HCT116 (cell line): Measurements from ENCODE around the gene E2F6. TPM values are rescaled to one million over a fixed set of nuclear protein-coding genes. Genes with fewer than 3 reads are reported as not detected.

Experiments
- ATAC-seq: fragments of 200-7000 bp; cut with Tn5 transposase; 2 replicates; pipeline ENCODE4 v1.9.1; 2020; ENCODE audit warnings: mild to moderate bottlenecking, moderate library complexity
- BruUV-seq: library from RNA; stranded (reverse); fragments of 400-500 nt; replicated peaks from 2 replicates; lab custom pipeline; 2021; lab: Mats Ljungman, UMichigan
- CTCF ChIA-PET: fragments of 300-600 bp; sonication (Branson Sonifier 250); formaldehyde crosslinking; loops from one replicate; lab custom pipeline; 2021; ENCODE audit warnings: antibody characterized with exemption; lab: Charles Lee
- POLR2A ChIA-PET: fragments of 300-600, 350-600 bp; sonication (Branson Sonifier 250); formaldehyde crosslinking; loops from one replicate; lab custom pipeline; 2021; ENCODE audit warnings: antibody characterized with exemption; lab: Charles Lee
- RAD21 ChIA-PET, 2 experiments: fragments of 300-600 bp; sonication (Branson Sonifier 250); formaldehyde crosslinking; loops; one replicate each; lab custom pipeline; 2023; ENCODE audit warnings: low total read pairs in 2 of 2; ENCODE audit not compliant: uncharacterized antibody in 2 of 2, unreplicated experiment in 2 of 2, low non-redundant PET in 1 of 2; lab: Charles Lee
- DNase-seq: peaks from one replicate; pipeline ENCODE4 v3.0.0-alpha.2; 2010; ENCODE audit warnings: low read depth, low spot score
- H2AFZ ChIP-seq: fragments of 200-600 bp; shearing (Covaris generic), sonication (generic); 2 replicates; pipeline ENCODE4 v1.6.1; 2017; ENCODE audit warnings: low read depth, mixed run types, mixed read lengths, antibody characterized with exemption, low read length; ENCODE audit not compliant: poor library complexity, severe bottlenecking
- H3K27ac ChIP-seq: 2 replicates; pipeline ENCODE4 v1.5.1; 2012; ENCODE audit warnings: low read depth, low read length
- H3K27me3 ChIP-seq: fragments of 200-600 bp; sonication (generic); 2 replicates; pipeline ENCODE4 v1.6.1; 2016; ENCODE audit warnings: mixed run types, low read length, mixed read lengths; ENCODE audit not compliant: insufficient read depth
- H3K36me3 ChIP-seq, 2 experiments: fragments of 200-500 bp in 1 of 2; fragments of 200-600 bp in 1 of 2; sonication (Bioruptor generic) in 1 of 2; sonication (generic) in 1 of 2; 2 replicates each; pipeline versions ENCODE4 v1.5.1 to v1.6.1; 2014 to 2016; ENCODE audit warnings: low read length in 2 of 2, inconsistent platforms in 1 of 2, mixed read lengths in 1 of 2, mixed run types in 1 of 2; ENCODE audit not compliant: insufficient read depth in 2 of 2, control insufficient read depth in 1 of 2
- H3K4me1 ChIP-seq, 2 experiments: fragments of 200-600 bp in 1 of 2; sonication (generic) in 1 of 2; 2 replicates each; pipeline versions ENCODE4 v1.5.1 to v1.6.1; 2012 to 2017; ENCODE audit warnings: low read length in 2 of 2, inconsistent platforms in 1 of 2, mild to moderate bottlenecking in 1 of 2, mixed read lengths in 1 of 2, mixed run types in 1 of 2, moderate library complexity in 1 of 2; ENCODE audit not compliant: insufficient read depth in 2 of 2, control insufficient read depth in 1 of 2
- H3K4me2 ChIP-seq: fragments of 200-600 bp; sonication (generic); 2 replicates; pipeline ENCODE4 v1.6.1; 2017; ENCODE audit warnings: mixed run types, low read length, mixed read lengths
- H3K4me3 ChIP-seq, 2 experiments: fragments of 200-600 bp in 1 of 2; sonication (generic) in 1 of 2; replicated peaks in 1 of 2; 2 replicates each; pipeline ENCODE4 v1.5.1; 2011 to 2016; ENCODE audit warnings: low read length in 2 of 2, control low read depth in 1 of 2, low read depth in 1 of 2, mild to moderate bottlenecking in 1 of 2, mixed read lengths in 1 of 2, mixed run types in 1 of 2
- H3K79me2 ChIP-seq: fragments of 200-600 bp; sonication (generic); 2 replicates; pipeline ENCODE4 v1.6.1; 2017; ENCODE audit warnings: mild to moderate bottlenecking, mixed run types, low read length, moderate library complexity, mixed read lengths; ENCODE audit not compliant: insufficient read depth
- H3K9ac ChIP-seq: fragments of 200-600 bp; sonication (generic); 2 replicates; pipeline ENCODE4 v1.6.1; 2016; ENCODE audit warnings: low read length, mixed read lengths
- H3K9me2 ChIP-seq: fragments of 200-600 bp; sonication (generic), shearing (Covaris generic); 2 replicates; pipeline ENCODE4 v1.6.1; 2017; ENCODE audit warnings: mixed run types, mild to moderate bottlenecking, moderate library complexity; ENCODE audit not compliant: insufficient read depth
- H3K9me3 ChIP-seq, 2 experiments: fragments of 200-500 bp in 1 of 2; fragments of 200-600 bp in 1 of 2; sonication (Bioruptor generic) in 1 of 2; sonication (generic) in 1 of 2; 2 replicates each; pipeline ENCODE4 v1.6.1; 2014 to 2017; ENCODE audit warnings: low read length in 2 of 2, mixed read lengths in 2 of 2, inconsistent platforms in 1 of 2, low read depth in 1 of 2, mild to moderate bottlenecking in 1 of 2, mixed run types in 1 of 2, moderate library complexity in 1 of 2; ENCODE audit not compliant: control insufficient read depth in 1 of 2, insufficient read depth in 1 of 2
- H4K20me1 ChIP-seq: fragments of 200-600 bp; sonication (generic), shearing (Covaris generic); 2 replicates; pipeline ENCODE4 v1.6.1; 2017; ENCODE audit warnings: mixed run types, mild to moderate bottlenecking, moderate library complexity; ENCODE audit not compliant: insufficient read depth
- CBX3 ChIP-seq: IDR thresholded peaks from 2 replicates; pipeline ENCODE4 v1.6.1; 2012; ENCODE audit warnings: low read depth
- CTCF ChIP-seq, 3 experiments: fragments of 200-600 bp in 1 of 3; sonication (generic) in 1 of 3; IDR thresholded peaks in 2 of 3; conservative IDR thresholded peaks in 1 of 3; 2 replicates each; pipeline ENCODE4 v1.5.1; 2012 to 2017; ENCODE audit warnings: low read depth in 2 of 3, low read length in 2 of 3, antibody characterized with exemption in 1 of 3, borderline replicate concordance in 1 of 3, control low read depth in 1 of 3, mild to moderate bottlenecking in 1 of 3, mixed read lengths in 1 of 3, mixed run types in 1 of 3, moderate library complexity in 1 of 3; ENCODE audit not compliant: insufficient read depth in 1 of 3
- JUND ChIP-seq: IDR thresholded peaks from 2 replicates; pipeline ENCODE4 v1.6.1; 2012
- MAX ChIP-seq: IDR thresholded peaks from 2 replicates; pipeline ENCODE4 v1.6.1; 2012
- RAD21 ChIP-seq: IDR thresholded peaks from 2 replicates; pipeline ENCODE4 v1.6.1; 2012; ENCODE audit warnings: low read depth, mild to moderate bottlenecking
- REST ChIP-seq: IDR thresholded peaks from 2 replicates; pipeline ENCODE4 v1.6.1; 2012; ENCODE audit warnings: low read depth
- SIN3A ChIP-seq: IDR thresholded peaks from 2 replicates; pipeline ENCODE4 v1.6.1; 2012; ENCODE audit warnings: low read depth
- SP1 ChIP-seq: IDR thresholded peaks from 2 replicates; pipeline ENCODE4 v1.6.1; 2012; ENCODE audit warnings: low read depth
- SRF ChIP-seq: IDR thresholded peaks from 2 replicates; pipeline ENCODE4 v1.6.1; 2012; ENCODE audit warnings: low read depth
- ZBTB33 ChIP-seq: IDR thresholded peaks from 2 replicates; pipeline ENCODE4 v1.6.1; 2011; ENCODE audit warnings: mild to moderate bottlenecking, low read length, moderate library complexity; ENCODE audit not compliant: insufficient replicate concordance; ENCODE audit errors: extremely low read depth
- ZFX ChIP-seq: fragments of 450-650 bp; IDR thresholded peaks from 2 replicates; pipeline ENCODE4 v1.6.1; 2017
- intact Hi-C: fragments of 100-400 bp; cut with micrococcal nuclease; formaldehyde crosslinking; loops from 2 replicates; pipeline ENCODE4 v1.10.0; 2022
- total RNA-seq: library from RNA; stranded (reverse); gene quantifications from one replicate; pipeline ENCODE4 v1.2.1, GENCODE V29; 2021; ENCODE audit not compliant: unreplicated experiment

Gene E2F6
- total RNA-seq, 1 experiment from 2014 or later, result 22.8 TPM

- TF ChIP-seq SIN3A (no peak), SRF (no peak), ZFX (no peak), JUND (no peak), ZBTB33 (no peak), MAX (no peak)
- Histone ChIP-seq H3K27ac (no peak overlapping the region), H3K4me2 (no peak overlapping the region), H3K4me1 (peaks cover 0 to 9% of the 10 kb centered on the region in 2 experiments; a peak in 1 of 4 replicates), H3K79me2 (no peaks in the 10 kb centered on the region), H3K9ac (no peak overlapping the region), H3K9me2 (no peaks in the 10 kb centered on the region), H3K4me3 (no peak overlapping the region), H3K27me3 (no peaks in the 10 kb centered on the region), H3K36me3 (no peaks in the 10 kb centered on the region), H3K9me3 (no peaks in the 10 kb centered on the region), H4K20me1 (no peaks in the 10 kb centered on the region), H2AFZ (no peak overlapping the region)
- no TSS peak for BruUV-seq
- CTCF ChIA-PET, result no interaction called here
- RAD21 ChIA-PET, result no interaction called here
- no peak for ATAC-seq
- DNase-seq, result no peak
- intact Hi-C loops, result no loop called here
- POLR2A ChIA-PET, result interaction anchor here (0.6 kb wide), 1 partner anchor 15 kb away, joined by 3 read pairs; no protein-coding TSS in a partner anchor
Observed at GRCh38 chr2:11399438-11399762, 66.6 kb downstream of the E2F6 start.

GRCh38 chr2:11398750-11399437 lies 67.1 kb downstream of the E2F6 start:
- Histone ChIP-seq H4K20me1 (no peaks in the 10 kb centered on the region), H3K36me3 (no peaks in the 10 kb centered on the region), H3K4me3 (no peak overlapping the region), H3K9me2 (no peaks in the 10 kb centered on the region), H3K4me2 (no peak overlapping the region), H2AFZ (no peak overlapping the region), H3K9ac (no peak overlapping the region), H3K27me3 (no peaks in the 10 kb centered on the region), H3K79me2 (no peaks in the 10 kb centered on the region), H3K9me3 (no peaks in the 10 kb centered on the region), H3K4me1 (peaks cover 0 to 5% of the 10 kb centered on the region in 2 experiments; a peak in 1 of 4 replicates), H3K27ac (no peak overlapping the region)
- ATAC-seq, result no peak
- RAD21 ChIA-PET, result no interaction called here
- POLR2A ChIA-PET, result interaction anchor here (0.6 kb wide), 1 partner anchor 15 kb away, joined by 3 read pairs; no protein-coding TSS in a partner anchor
- no peak for DNase-seq
- no TSS peak for BruUV-seq
- intact Hi-C loops, result no loop called here
- CTCF ChIA-PET, result no interaction called here
- no peak for TF ChIP-seq CBX3
- no peak for TF ChIP-seq MAX
- no peak for TF ChIP-seq RAD21
- no peak for TF ChIP-seq CTCF (IDR thresholded peaks at IDR 0.05 in 2 of 3, conservative IDR thresholded peaks at IDR 0.05 in 1 of 3; ENCODE audit: borderline replicate concordance in 1 of 3, insufficient read depth in 1 of 3, low read depth in 2 of 3, low read length in 2 of 3)
- TF ChIP-seq SP1, result no peak
- TF ChIP-seq SIN3A, result no peak
- no peak for TF ChIP-seq REST
